H1 (cell line): ENCODE measurements around the gene SIKE1. TPM values are rescaled to one million over a fixed set of nuclear protein-coding genes. Genes with fewer than 3 reads are reported as not detected.

Experiments
- TAF7 ChIP-seq: optimal IDR thresholded peaks from 2 replicates; pipeline ENCODE3; 2011; ENCODE audit warnings: low read depth, mild to moderate bottlenecking, inconsistent platforms, low read length, moderate library complexity, borderline replicate concordance
- polyA plus RNA-seq, 7 experiments: library from polyadenylated mRNA; depleted of rRNA in 3 of 7; stranded (reverse) in 5 of 7; unstranded in 2 of 7; fragments of >200 nt in 5 of 7; fragments of 200-250 nt in 2 of 7; gene quantifications; 1 replicate in 5 of 7; 2 replicates in 1 of 7; 4 replicates in 1 of 7; pipeline versions ENCODE4 v1.2.1 to v1.2.3, GENCODE V29; 2011 to 2013; ENCODE audit warnings: missing spikeins in 2 of 7, mixed read lengths in 2 of 7
- total RNA-seq: library from RNA; stranded (reverse); fragmentation: NEBNext Ultra II Directional; extraction: Animal tissue kit (Norgen Biotek cat#: 25700); gene quantifications from 2 replicates; pipeline ENCODE4 v1.2.1, GENCODE V29; 2021

SIKE1 gene
- total and polyA plus RNA-seq, 2 of the 8 experiments (the other 6 are each of a cell fraction or from before 2014, with no cell fraction given) = 20.5 to 79.9 TPM

DNA sequence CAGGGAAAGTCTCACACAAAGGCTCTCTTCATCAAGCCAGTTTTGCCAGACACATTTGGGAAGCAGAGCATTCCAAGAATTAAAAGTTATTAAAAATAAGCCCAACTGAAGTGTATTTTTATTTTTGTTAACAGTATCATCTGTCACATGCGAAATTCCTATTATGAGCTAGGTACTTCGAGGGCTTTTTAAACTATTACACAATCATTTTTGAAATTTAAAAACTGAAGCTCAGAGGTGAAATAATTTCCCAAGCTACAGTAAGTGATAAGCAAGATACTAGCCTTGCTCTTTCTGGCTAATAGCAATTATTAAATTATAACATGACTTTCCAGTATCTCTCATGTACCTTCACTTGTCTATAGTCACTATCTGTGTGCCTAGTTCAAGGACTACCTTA, 51.9 kb downstream of the SIKE1 start (continued):
- TF ChIP-seq TAF7 = no peak
- TF ChIP-seq, all 59 proteins: peak for 0
